ENCODE data around the gene CHCHD1. TPM values are rescaled to one million over a fixed set of nuclear protein-coding genes. Genes with fewer than 3 reads are reported as not detected.

The CHCHD1 gene
- total RNA-seq, 2 experiments from 2014 or later = 28.9 to 33.0 TPM

- Mint-ChIP-seq H3K9me3 (no peaks in the 10 kb centered on the region), H3K4me1 (ENCODE audit: low read depth) (peaks cover 28% of the 10 kb centered on the region), H3K4me3 (no peak overlapping the region), H3K27ac (peak overlapping the region; percentile 13), H3K27me3 (no peaks in the 10 kb centered on the region), H3K36me3 (ENCODE audit: low read depth) (peaks cover 76% of the 10 kb centered on the region)
- ATAC-seq (peak; percentile 34), DNase-seq (peak; percentile 76)
- ChIA-PET CTCF (interaction anchor here (0.6 to 2.5 kb wide), 9 partner anchors 11 to 53 kb away, joined by 3 to 25 read pairs (median 7); partner anchors contain the start of genes CHCHD1 and SEC24C), POLR2A (interaction anchor here (0.6 to 8.7 kb wide), 7 partner anchors 9 to 34 kb away, joined by 3 to 112 read pairs (median 3); partner anchors contain the start of genes CHCHD1, SEC24C and ZSWIM8)
- TF ChIP-seq CTCF (IDR thresholded peaks at IDR 0.05) = peak; percentile 45
- intact Hi-C loops (cut with micrococcal nuclease) = no loop called here
Observed at GRCh38 chr10:73768881-73769280, 13.0 kb upstream of the CHCHD1 start.

GRCh38 chr10:73769396-73769795 lies 12.5 kb upstream of the CHCHD1 start:
- ChIA-PET POLR2A (interaction anchor here (0.6 to 8.7 kb wide), 8 partner anchors 10 to 396 kb away, joined by 3 to 112 read pairs (median 3); partner anchors contain the start of genes CHCHD1 and ZSWIM8), CTCF (interaction anchor here (1.3 to 2.5 kb wide), 6 partner anchors 10 to 53 kb away, joined by 3 to 25 read pairs (median 11); partner anchors contain the start of genes CHCHD1 and SEC24C)
- peaks cover 28% of the 10 kb centered on the region for H3K4me1 Mint-ChIP-seq (ENCODE audit: low read depth)
- no peak for ATAC-seq
- peaks cover 79% of the 10 kb centered on the region for H3K36me3 Mint-ChIP-seq (ENCODE audit: low read depth)
- peak overlapping the region; percentile 9 for H3K27ac Mint-ChIP-seq
- no peaks in the 10 kb centered on the region for H3K27me3 Mint-ChIP-seq
- no peak for TF ChIP-seq CTCF (IDR thresholded peaks at IDR 0.05)
- H3K9me3 Mint-ChIP-seq = no peaks in the 10 kb centered on the region
- H3K4me3 Mint-ChIP-seq = no peak overlapping the region
- no peak for DNase-seq
- intact Hi-C loops (cut with micrococcal nuclease) = no loop called here

DNA sequence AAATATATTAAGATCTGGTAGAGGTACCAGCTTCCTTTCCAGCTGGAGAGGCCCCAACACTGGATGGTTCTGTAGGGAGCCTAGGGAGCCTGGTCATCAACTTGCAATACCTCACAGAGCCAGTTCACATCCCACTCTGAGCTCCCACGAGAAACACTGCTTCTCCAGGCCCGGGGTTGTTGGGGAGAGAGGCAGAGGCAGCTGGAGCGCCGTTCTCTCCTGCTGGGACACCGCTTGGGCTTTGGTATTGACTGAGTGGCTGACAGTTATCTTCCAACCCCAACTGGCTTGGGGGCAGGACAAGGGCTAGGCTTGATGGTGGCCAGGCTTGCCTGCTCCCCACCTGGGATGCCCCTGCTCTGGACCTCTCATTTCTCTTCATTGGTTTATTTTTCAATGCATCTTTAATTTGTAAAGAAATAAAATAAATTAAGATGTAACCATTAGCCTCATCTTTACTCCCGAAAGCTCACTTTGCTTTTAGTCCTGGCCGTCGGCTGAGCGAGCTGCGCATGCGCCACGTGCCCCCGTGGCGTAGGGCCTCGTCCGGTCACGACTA lies 10.0 kb upstream of the CHCHD1 start:
- H3K27ac Mint-ChIP-seq = peak overlapping the region; percentile 95
- peaks cover 38% of the 10 kb centered on the region for H3K4me1 Mint-ChIP-seq (ENCODE audit: low read depth)
- ATAC-seq (peak; percentile 61), DNase-seq (peak; percentile 82)
- no peaks in the 10 kb centered on the region for H3K9me3 Mint-ChIP-seq
- intact Hi-C loops (cut with micrococcal nuclease) = no loop called here
- peak overlapping the region; percentile 89 for H3K4me3 Mint-ChIP-seq
- no peaks in the 10 kb centered on the region for H3K27me3 Mint-ChIP-seq
- no peak for TF ChIP-seq CTCF (IDR thresholded peaks at IDR 0.05)
- POLR2A ChIA-PET = interaction anchor here (0.8 to 8.7 kb wide), 13 partner anchors 9 to 103 kb away, joined by 3 to 112 read pairs (median 6); partner anchors contain the start of genes CAMK2G, CHCHD1, SEC24C and ZSWIM8
- peaks cover 77% of the 10 kb centered on the region for H3K36me3 Mint-ChIP-seq (ENCODE audit: low read depth)
- CTCF ChIA-PET = interaction anchor here (0.7 to 3.1 kb wide), 6 partner anchors 9 to 108 kb away, joined by 3 to 30 read pairs (median 8); partner anchors contain the start of genes CHCHD1 and ZSWIM8

DNA sequence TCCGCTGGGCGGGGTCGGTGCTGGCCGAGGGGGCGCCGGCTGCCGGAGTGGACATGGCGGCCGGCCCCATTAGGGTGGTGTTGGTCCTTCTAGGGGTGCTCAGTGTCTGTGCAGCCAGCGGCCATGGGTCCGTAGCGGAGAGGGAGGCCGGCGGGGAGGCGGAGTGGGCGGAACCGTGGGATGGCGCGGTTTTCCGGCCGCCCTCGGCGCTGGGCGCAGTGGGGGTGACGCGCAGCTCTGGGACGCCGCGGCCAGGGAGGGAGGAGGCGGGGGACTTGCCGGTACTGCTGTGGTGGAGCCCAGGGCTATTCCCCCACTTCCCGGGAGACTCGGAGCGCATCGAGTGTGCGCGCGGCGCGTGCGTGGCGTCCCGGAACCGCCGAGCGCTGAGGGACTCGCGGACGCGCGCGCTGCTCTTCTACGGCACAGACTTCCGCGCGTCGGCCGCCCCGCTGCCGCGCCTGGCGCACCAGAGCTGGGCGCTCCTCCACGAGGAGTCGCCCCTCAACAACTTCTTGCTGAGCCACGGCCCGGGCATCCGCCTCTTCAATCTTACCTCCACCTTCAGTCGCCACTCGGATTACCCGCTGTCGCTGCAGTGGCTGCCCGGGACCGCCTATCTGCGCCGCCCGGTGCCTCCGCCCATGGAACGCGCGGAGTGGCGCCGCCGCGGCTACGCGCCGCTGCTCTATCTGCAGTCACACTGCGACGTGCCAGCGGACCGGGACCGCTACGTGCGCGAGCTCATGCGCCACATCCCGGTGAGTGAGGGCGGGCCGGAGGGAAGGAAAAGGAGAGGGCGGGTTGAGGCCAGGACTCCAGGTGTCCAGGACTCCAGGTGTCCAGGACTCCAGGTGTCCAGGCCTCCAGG lies 9.3 kb upstream of the CHCHD1 start:
- intact Hi-C loops (cut with micrococcal nuclease) = no loop called here
- ATAC-seq (peak; percentile 75), DNase-seq (peak; percentile 84)
- ChIA-PET POLR2A (interaction anchor here (0.6 to 8.7 kb wide), 16 partner anchors 10 to 721 kb away, joined by 3 to 112 read pairs (median 4); partner anchors contain the start of genes CAMK2G, CHCHD1, PPP3CB and SEC24C), CTCF (interaction anchor here (0.7 to 3.1 kb wide), 8 partner anchors 10 to 107 kb away, joined by 3 to 30 read pairs (median 5); partner anchors contain the start of genes CHCHD1 and ZSWIM8)
- H3K4me1 Mint-ChIP-seq (ENCODE audit: low read depth) = peaks cover 38% of the 10 kb centered on the region
- peak overlapping the region; percentile 95 for H3K27ac Mint-ChIP-seq
- H3K27me3 Mint-ChIP-seq = no peaks in the 10 kb centered on the region
- no peaks in the 10 kb centered on the region for H3K9me3 Mint-ChIP-seq
- no peak for TF ChIP-seq CTCF (IDR thresholded peaks at IDR 0.05)
- peaks cover 80% of the 10 kb centered on the region for H3K36me3 Mint-ChIP-seq (ENCODE audit: low read depth)
- H3K4me3 Mint-ChIP-seq = peak overlapping the region; percentile 89
